ENCODE data around the gene ABCA1. TPM values are rescaled to one million over a fixed set of nuclear protein-coding genes. Genes with fewer than 3 reads are reported as not detected.
"Not testable (repeated sequence)": the region's sequence is repeated elsewhere in the genome, so short reads cannot be mapped to it uniquely, and the experiment has no call there.

The ABCA1 gene
- total RNA-seq, 4 donors from 2014 or later: 18.3 to 59.8 (median 35.0) TPM

DNA sequence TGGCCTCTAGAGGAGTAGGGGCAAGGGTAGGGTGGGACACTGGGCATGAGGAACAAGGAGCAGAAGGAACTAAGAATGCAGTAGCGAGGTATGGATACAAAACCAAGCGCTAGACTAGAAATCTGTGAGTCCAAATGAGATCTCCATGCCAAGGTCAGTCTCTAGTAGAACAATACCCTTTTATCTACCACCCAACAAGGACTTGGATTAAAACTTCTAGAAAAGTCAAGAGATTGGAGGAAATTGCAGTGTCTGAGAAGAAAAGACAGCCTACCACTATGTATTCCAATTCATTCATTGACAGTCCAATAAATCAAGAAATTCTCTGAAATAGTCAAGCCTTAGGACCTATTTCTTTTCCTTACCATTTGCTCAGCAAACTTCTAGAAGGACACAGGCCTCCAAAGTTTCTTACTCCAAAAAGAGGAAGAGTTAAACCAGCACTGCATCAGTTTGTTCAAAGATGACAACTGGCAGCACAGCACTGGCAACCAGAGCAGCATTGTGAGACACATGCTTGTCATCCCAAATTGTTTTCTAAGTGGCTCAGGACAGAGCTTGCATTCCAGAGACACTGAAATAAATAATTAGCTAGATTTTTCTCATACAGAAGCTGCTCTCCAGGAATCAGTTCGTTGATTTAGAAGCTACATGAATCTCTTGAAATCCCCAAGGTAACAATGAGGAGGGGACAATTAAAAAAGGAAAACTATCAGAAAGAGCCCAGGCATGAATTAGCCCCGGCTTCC, 22.6 kb downstream of the ABCA1 start:
- no peak overlapping the region for H3K4me3 ChIP-seq (replicated peaks in 1 of 3)
- H3K9me3 ChIP-seq: no peaks in the 10 kb centered on the region
- intact Hi-C loops (cut with DNase I): no loop called here
- H3K36me3 ChIP-seq: no peaks in the 10 kb centered on the region
- DNase-seq: no peak
- no peak for TF ChIP-seq POLR2A (IDR thresholded peaks at IDR 0.05)
- TF ChIP-seq, protein P1, sequence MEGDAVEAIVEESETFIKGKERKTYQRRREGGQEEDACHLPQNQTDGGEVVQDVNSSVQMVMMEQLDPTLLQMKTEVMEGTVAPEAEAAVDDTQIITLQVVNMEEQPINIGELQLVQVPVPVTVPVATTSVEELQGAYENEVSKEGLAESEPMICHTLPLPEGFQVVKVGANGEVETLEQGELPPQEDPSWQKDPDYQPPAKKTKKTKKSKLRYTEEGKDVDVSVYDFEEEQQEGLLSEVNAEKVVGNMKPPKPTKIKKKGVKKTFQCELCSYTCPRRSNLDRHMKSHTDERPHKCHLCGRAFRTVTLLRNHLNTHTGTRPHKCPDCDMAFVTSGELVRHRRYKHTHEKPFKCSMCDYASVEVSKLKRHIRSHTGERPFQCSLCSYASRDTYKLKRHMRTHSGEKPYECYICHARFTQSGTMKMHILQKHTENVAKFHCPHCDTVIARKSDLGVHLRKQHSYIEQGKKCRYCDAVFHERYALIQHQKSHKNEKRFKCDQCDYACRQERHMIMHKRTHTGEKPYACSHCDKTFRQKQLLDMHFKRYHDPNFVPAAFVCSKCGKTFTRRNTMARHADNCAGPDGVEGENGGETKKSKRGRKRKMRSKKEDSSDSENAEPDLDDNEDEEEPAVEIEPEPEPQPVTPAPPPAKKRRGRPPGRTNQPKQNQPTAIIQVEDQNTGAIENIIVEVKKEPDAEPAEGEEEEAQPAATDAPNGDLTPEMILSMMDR (IDR thresholded peaks at IDR 0.05): no peak
- 69 to 75% methylated on average over 4 of the region's 4 CpGs for WGBS, 2 donors
- H3K27me3 ChIP-seq: no peaks in the 10 kb centered on the region
- peaks cover 43 to 64% of the 10 kb centered on the region in 2 donors for H3K4me1 ChIP-seq
- H3K27ac ChIP-seq: peak overlapping the region in 1 of 3 donors; percentile 38

DNA sequence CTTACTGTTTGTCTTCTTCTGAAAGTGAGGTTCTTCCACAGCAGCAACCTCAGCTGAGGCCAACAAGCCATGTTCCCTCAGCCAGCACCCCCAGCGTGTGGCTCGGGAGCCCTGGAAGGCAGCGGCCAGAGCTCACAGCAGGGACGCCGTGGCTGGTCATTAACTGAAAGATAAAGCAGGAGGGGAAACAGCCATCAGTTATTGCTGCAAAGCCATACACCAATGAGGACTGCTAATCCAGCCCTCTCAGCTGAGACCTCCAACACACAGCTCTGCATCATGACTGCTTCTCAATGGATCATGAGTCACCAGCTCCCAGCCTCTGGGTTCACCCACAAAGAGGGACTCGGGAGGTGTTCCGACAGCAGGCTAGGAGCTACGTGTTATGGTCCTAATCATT, 24.3 kb downstream of the ABCA1 start:
- Histone ChIP-seq H3K4me1 (peaks cover 39 to 58% of the 10 kb centered on the region in 2 donors), H3K9me3 (no peaks in the 10 kb centered on the region), H3K36me3 (no peaks in the 10 kb centered on the region), H3K27ac (no peak overlapping the region), H3K4me3 (replicated peaks in 1 of 3) (no peak overlapping the region), H3K27me3 (no peaks in the 10 kb centered on the region)
- TF ChIP-seq, protein P1 (IDR thresholded peaks at IDR 0.05): no peak
- TF ChIP-seq POLR2A (IDR thresholded peaks at IDR 0.05): no peak
- 90 to 93% methylated on average over 3 to 8 of the region's 8 CpGs for WGBS, 2 donors
- no peak for DNase-seq
- intact Hi-C loops (cut with DNase I): no loop called here

DNA sequence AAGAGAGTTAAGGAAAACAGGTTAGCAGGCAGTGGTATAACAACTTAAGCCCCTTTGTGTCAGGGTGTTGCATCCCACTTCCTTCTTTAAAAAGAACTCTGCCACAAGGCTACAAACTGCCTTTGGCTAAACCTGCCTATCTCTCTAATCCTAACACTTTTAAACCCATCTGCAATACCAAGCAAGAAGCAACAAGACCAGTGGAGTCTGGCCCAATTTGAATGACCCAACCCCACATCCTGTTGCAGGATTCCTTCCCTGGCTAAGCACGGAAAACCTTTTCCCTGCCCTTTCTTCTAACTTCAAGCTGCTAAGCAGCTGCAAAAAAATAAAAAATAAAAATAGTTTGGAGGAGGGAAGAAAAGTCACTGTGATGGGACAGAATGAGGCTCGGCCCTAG, 27.1 kb downstream of the ABCA1 start:
- Histone ChIP-seq H3K27ac (no peak overlapping the region), H3K4me3 (replicated peaks in 1 of 3) (no peak overlapping the region), H3K27me3 (no peaks in the 10 kb centered on the region), H3K36me3 (no peaks in the 10 kb centered on the region), H3K9me3 (no peaks in the 10 kb centered on the region), H3K4me1 (peaks cover 29 to 41% of the 10 kb centered on the region in 2 donors)
- 81 to 91% methylated on average over 2 of the region's 2 CpGs for WGBS, 2 donors
- TF ChIP-seq, protein P1 (IDR thresholded peaks at IDR 0.05): no peak
- TF ChIP-seq POLR2A (IDR thresholded peaks at IDR 0.05): no peak
- DNase-seq: no peak
- intact Hi-C loops (cut with DNase I): no loop called here

DNA sequence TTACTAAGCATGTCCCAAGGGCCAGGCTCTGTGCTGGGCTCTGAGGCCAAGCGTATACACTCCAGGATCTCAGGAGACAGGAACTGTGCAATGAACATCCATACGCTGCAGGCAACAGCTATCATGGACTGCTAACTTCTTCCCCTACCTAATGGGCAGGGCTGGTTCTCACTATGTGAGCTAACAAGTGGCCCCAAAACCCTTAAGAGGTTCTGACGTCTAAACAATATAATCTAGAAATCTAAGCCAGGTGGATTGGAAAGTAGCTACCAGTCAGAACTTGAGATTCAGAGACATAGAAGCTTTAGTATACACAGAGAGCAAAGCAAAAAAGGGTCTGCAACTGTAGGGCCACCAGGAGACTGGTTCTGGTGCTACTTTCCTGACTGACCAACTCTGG, 27.6 kb downstream of the ABCA1 start:
- intact Hi-C loops (cut with DNase I): no loop called here
- no peak for TF ChIP-seq POLR2A (IDR thresholded peaks at IDR 0.05)
- TF ChIP-seq, protein P1 (IDR thresholded peaks at IDR 0.05): no peak
- no peaks in the 10 kb centered on the region for H3K36me3 ChIP-seq
- WGBS, 2 donors: 46 to 72% methylated on average over 3 of the region's 3 CpGs
- H3K27me3 ChIP-seq: no peaks in the 10 kb centered on the region
- DNase-seq: no peak
- peaks cover 26 to 36% of the 10 kb centered on the region in 2 donors for H3K4me1 ChIP-seq
- H3K4me3 ChIP-seq (replicated peaks in 1 of 3): no peak overlapping the region
- no peaks in the 10 kb centered on the region for H3K9me3 ChIP-seq
- peak overlapping the region in 1 of 3 donors; percentile 6 for H3K27ac ChIP-seq

DNA sequence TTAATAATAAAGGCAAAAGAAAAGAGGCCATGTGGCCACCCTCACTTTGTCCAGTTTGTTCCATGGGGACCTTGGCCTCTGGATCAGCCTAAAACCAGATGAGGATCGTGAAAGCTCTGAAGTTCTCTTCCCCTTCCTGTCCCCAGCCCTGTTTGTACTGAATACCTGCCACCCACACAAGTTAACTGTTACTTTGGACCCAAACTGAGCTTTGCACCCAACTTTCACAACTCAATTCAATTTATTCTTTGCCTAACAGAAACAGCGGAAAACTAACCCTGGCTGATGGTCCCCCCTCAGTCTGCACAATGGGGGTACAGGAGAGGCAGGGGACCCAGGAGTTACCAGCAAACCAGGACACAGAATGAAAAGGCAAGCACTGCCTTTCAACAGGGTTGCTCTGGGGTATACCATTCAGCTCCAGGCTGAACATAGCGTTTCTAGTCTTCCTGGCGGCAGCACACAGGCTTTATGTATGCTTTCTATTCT, 28.2 kb downstream of the ABCA1 start:
- no peak for DNase-seq

DNA sequence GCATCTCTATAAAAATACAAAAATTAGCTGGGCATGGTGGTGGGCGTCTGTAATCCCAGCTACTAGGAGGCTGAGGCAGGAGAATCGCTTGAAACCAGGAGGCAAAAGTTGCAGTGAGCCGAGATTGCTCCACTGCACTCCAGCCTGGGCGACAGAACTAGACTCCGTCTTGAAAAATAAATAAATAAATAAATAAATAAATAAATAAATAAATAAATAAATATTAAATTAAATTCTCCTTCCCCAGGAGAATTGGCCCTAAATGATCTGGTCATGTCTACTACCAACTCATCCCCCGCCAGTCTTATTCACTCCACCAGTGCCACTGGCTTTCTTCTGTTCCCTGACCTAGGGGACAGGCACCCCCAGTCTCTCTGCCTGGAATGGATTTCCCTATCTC, 29.6 kb downstream of the ABCA1 start:
- H3K36me3 ChIP-seq; H3K4me3 ChIP-seq (replicated peaks in 1 of 3); DNase-seq; H3K27me3 ChIP-seq; H3K9me3 ChIP-seq; intact Hi-C loops (cut with DNase I): not testable (repeated sequence)
- 96 to 97% methylated on average over 6 of the region's 6 CpGs for WGBS, 2 donors
- peak overlapping the region in 1 of 3 donors; percentile 15 for H3K27ac ChIP-seq
- peaks cover 26 to 30% of the 10 kb centered on the region in 2 donors for H3K4me1 ChIP-seq

More for the DNA sequence above, 28.2 kb downstream of the ABCA1 start:
- Histone ChIP-seq H3K27ac (peak overlapping the region in 1 of 3 donors; percentile 6), H3K4me1 (peaks cover 26 to 31% of the 10 kb centered on the region in 2 donors), H3K27me3 (no peaks in the 10 kb centered on the region), H3K36me3 (no peaks in the 10 kb centered on the region), H3K9me3 (no peaks in the 10 kb centered on the region), H3K4me3 (replicated peaks in 1 of 3) (no peak overlapping the region)
- no peak for TF ChIP-seq POLR2A (IDR thresholded peaks at IDR 0.05)
- TF ChIP-seq, protein P1 (IDR thresholded peaks at IDR 0.05): no peak
- WGBS, 2 donors: 58 to 86% methylated on average over 4 of the region's 4 CpGs
- intact Hi-C loops (cut with DNase I): no loop called here
